ENCODE measurements around the gene ETF1. TPM values are rescaled to one million over a fixed set of nuclear protein-coding genes. Genes with fewer than 3 reads are reported as not detected.

Gene ETF1
- total RNA-seq, 4 donors from 2014 or later: 64.2 to 92.2 (median 81.3) TPM

DNA sequence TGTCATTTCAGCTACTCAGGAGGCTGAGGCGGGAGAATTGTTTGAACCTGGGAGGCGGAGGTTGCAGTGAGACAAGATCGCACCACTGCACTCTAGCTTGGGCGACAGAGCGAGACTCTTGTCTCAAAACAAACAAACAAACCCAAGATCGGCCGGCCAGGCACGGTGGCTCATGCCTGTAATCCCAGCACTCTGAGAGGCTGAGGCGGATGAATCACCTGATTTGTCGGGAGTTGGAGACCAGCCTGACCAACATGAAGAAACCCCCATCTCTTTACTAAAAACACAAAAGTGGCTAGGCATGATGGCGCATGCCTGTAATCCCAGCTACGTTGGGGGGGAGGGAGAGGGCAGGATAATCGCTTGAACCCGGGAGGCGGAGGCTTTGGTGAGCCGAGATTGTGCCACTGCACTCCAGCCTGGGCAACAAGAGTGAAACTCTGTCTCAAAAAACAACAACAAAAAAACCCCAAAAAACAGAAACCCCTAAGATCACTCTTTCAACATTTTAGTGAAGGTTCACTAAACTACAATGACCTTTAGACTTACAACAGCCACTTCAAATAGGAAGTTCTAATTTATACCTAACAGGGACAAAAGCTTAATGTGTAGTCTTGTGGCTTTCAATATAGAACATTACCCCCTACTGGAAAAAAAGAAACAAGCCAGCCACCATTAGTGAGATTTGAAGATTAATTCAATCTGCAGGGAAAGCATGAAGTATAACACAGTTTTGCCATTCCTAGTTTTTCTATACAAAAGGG, 25.2 kb upstream of the ETF1 start:
- intact Hi-C loops (cut with DNase I; ENCODE audit: low total_unique reads): no loop called here
- WGBS, 2 donors: 86 to 87% methylated on average over 16 of the region's 16 CpGs

DNA sequence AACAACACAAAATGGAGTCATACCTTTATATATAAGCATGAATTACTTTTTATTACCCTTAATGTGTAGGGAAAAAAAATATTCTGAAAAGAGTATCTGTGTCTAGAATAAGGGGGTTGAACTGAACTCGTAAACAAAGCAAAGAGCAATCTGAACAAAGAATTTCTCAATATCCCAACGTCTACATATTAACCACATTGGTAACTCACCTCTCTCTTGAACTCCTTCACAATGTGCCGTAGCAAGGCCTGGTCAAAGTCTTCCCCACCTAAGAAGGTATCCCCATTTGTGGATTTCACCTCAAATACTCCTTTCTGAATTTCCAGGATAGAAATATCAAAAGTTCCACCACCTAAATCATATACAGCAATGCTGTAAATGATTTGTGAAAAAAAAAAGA, 23.8 kb upstream of the ETF1 start:
- intact Hi-C loops (cut with DNase I; ENCODE audit: low total_unique reads): no loop called here
- no peak for TF ChIP-seq POLR2A (IDR thresholded peaks at IDR 0.05)
- TF ChIP-seq, protein P1, sequence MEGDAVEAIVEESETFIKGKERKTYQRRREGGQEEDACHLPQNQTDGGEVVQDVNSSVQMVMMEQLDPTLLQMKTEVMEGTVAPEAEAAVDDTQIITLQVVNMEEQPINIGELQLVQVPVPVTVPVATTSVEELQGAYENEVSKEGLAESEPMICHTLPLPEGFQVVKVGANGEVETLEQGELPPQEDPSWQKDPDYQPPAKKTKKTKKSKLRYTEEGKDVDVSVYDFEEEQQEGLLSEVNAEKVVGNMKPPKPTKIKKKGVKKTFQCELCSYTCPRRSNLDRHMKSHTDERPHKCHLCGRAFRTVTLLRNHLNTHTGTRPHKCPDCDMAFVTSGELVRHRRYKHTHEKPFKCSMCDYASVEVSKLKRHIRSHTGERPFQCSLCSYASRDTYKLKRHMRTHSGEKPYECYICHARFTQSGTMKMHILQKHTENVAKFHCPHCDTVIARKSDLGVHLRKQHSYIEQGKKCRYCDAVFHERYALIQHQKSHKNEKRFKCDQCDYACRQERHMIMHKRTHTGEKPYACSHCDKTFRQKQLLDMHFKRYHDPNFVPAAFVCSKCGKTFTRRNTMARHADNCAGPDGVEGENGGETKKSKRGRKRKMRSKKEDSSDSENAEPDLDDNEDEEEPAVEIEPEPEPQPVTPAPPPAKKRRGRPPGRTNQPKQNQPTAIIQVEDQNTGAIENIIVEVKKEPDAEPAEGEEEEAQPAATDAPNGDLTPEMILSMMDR (IDR thresholded peaks at IDR 0.05): no peak
- WGBS, 2 donors: 80 to 88% methylated on average over 3 of the region's 3 CpGs
- DNase-seq (ENCODE audit: low spot score in 2 of 2): no peak
- H3K4me3 ChIP-seq (ENCODE audit: low read depth, poor library complexity, severe bottlenecking): no peak overlapping the region

More for the DNA sequence above, 25.2 kb upstream of the ETF1 start:
- TF ChIP-seq, protein P1 (IDR thresholded peaks at IDR 0.05): no peak
- no peak for TF ChIP-seq POLR2A (IDR thresholded peaks at IDR 0.05)
- DNase-seq (ENCODE audit: low spot score in 2 of 2): no peak
- no peak overlapping the region for H3K4me3 ChIP-seq (ENCODE audit: low read depth, poor library complexity, severe bottlenecking)

DNA sequence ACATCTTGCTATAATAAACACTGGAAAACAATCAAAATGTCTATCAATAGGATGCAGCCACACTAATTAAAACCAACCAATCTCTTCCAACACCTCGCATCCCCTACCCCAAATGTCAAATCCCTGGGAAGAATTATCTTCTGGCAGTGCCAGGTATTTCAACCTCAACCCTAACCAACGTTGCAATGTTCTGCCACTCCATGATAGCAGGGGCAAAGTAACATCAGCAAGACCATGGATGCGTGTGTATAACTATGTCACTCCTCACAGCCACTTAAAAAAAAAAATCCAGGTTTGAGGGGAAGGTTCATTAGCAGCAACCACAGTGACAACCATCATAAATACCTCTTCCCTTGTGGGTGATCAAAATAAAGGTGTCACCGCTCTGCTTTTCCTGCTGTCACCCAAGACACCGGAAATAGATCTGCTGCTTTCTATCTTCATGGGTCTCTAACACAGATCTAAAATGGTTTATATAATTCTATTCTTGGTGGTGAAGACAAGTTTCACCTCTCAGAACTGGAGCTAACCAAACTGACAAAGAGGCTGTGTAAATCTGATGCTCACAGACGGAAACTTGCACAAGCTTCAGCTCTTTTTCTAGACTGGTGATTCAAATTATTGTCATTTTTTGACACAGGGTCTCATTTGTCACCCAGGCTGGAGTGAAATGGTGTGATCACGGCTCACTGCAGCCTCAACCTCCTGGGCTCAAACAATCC, 22.2 kb upstream of the ETF1 start:
- WGBS, 2 donors: 89 to 91% methylated on average over 7 of the region's 7 CpGs
- H3K4me3 ChIP-seq (ENCODE audit: low read depth, poor library complexity, severe bottlenecking): no peak overlapping the region
- TF ChIP-seq, protein P1 (IDR thresholded peaks at IDR 0.05): no peak
- TF ChIP-seq POLR2A (IDR thresholded peaks at IDR 0.05): no peak
- intact Hi-C loops (cut with DNase I; ENCODE audit: low total_unique reads): no loop called here
- no peak for DNase-seq (ENCODE audit: low spot score in 2 of 2)

DNA sequence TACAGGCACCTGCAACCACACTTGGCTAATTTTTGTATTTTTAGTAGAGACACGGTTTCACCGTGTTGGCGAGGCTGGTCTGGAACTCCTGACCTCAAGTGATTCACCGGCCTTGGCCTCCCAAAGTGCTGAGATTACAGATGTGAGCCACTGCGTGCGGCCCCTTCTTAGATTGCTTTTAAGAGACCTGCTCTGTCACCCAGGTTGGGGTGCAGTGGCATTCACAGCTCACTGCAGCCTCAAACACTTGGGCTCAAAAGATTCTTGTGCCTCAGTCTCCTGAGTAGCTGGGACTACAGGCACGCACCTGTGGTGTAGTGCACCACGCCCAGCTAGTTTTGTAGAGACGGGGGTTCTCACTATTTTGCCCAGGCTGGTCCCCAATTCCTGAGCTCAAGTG, 21.2 kb upstream of the ETF1 start:
- WGBS, 2 donors: 88 to 91% methylated on average over 9 of the region's 9 CpGs
- no peak overlapping the region for H3K4me3 ChIP-seq (ENCODE audit: low read depth, poor library complexity, severe bottlenecking)
- DNase-seq (ENCODE audit: low spot score in 2 of 2): no peak
- TF ChIP-seq, protein P1 (IDR thresholded peaks at IDR 0.05): no peak
- TF ChIP-seq POLR2A (IDR thresholded peaks at IDR 0.05): no peak
- intact Hi-C loops (cut with DNase I; ENCODE audit: low total_unique reads): no loop called here

DNA sequence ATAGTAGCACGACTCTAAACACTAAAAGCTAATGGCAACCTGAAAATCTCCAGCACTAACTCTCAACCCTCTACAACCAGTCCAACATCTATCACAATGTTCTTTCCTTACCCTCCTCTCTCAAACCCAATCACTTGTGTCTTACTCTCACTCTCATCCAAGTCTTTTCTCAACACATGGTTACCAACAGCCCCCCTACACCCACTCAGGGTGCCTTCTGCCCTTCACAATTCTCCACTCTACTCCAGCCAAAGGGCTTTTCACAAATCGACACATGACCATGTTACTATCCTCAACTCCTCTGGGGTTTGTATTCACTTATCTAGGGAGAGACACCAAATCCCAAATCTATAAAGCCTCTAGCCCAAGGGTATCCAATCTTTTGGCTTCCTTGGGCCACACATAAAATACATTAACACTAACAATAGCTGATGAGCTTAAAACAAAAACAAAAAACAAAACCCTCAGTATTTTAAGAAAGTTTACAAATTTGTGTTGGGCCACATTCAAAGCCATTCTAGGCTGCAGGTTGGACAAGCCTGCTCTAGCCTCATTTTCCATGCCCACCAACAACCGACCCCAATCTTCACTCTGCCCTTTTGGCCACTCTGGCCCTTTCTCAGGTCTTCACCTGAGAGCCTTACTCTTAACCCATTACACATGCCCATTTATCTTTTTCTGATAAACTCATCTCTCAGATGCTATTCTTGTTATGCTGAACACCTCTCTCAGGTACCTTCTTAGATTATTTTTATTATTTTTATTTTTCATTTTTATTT, 20.5 kb upstream of the ETF1 start:
- WGBS, 2 donors: 77 to 82% methylated on average over 3 of the region's 3 CpGs
- intact Hi-C loops (cut with DNase I; ENCODE audit: low total_unique reads): no loop called here
- no peak for DNase-seq (ENCODE audit: low spot score in 2 of 2)
- H3K4me3 ChIP-seq (ENCODE audit: low read depth, poor library complexity, severe bottlenecking): no peak overlapping the region
- no peak for TF ChIP-seq POLR2A (IDR thresholded peaks at IDR 0.05)
- TF ChIP-seq, protein P1 (IDR thresholded peaks at IDR 0.05): no peak
